Measurements from ENCODE around the gene TRIM40.

TRIM40 gene

DNA sequence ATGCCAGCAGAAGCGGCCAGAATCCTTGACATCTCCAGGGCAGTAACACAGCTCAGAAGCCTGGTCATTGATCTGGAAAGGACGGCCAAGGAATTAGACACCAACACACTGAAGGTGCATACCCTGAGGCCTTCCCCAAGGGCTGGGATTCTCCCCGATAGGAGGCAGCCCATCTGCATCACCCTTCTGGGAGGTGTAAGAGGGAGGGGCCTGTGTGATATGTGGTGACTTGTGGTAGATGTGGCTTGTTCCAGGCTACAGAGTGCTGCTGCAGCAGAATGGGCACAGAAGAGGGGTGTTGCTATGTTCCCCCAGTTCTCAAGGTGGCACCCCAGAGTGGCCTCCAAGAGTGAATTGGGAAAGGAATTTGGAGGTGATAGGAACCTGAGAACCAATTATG is 11.2 kb downstream of the TRIM40 start:
- DNase-seq (ENCODE audit: low read depth in 2 of 2): no peak

DNA sequence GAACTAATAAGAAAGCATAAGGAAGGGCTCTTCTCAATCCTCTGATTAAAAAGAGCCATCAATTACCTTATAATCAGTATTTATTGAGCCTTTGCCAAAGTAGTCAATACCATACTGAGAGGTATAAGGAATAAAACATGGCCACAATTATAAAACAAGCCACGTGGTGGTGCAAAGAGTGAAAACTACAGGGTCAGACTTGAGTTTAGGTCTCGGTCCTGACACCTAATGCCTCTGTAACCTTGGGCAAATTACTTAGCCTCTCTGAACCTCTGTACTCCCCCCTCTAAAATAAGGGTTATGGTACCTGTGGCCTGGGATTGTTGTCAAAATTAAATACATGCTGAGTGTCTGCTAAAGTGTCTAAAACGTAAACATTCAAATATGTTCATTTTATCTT is 13.3 kb downstream of the TRIM40 start:
- DNase-seq (ENCODE audit: low read depth in 2 of 2): no peak

DNA sequence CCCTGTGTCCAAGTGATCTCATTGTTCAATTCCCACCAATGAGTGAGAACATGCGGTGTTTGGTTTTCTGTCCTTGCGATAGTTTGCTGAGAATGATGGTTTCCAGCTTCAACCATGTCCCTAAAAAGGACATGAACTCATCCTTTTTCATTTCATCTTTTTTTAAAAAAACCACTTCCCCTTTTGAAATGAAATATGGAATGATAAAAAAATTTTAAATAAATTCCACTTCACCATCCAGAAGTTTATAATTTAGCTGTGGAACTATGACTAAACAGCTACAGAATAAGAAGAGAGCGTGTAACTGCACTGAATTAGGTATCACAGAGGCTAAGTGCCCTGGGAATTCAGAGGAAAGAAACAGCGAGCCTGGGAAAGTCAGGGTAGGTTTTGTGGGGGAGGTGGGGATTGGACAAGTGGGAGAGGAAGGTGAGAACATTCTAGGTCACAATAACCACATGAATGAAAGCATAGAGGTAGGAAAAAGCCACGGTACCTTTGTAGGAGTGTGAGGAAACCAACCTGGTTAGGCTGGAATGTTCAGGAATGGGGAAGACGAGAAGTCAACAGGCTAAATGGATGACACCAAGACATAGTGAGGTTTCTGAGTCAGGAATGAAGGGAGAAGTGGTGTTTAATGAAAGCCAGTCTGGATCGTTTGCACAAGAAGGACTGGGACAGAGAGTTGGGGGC is 14.1 kb downstream of the TRIM40 start:
- DNase-seq (ENCODE audit: low read depth in 2 of 2): no peak

DNA sequence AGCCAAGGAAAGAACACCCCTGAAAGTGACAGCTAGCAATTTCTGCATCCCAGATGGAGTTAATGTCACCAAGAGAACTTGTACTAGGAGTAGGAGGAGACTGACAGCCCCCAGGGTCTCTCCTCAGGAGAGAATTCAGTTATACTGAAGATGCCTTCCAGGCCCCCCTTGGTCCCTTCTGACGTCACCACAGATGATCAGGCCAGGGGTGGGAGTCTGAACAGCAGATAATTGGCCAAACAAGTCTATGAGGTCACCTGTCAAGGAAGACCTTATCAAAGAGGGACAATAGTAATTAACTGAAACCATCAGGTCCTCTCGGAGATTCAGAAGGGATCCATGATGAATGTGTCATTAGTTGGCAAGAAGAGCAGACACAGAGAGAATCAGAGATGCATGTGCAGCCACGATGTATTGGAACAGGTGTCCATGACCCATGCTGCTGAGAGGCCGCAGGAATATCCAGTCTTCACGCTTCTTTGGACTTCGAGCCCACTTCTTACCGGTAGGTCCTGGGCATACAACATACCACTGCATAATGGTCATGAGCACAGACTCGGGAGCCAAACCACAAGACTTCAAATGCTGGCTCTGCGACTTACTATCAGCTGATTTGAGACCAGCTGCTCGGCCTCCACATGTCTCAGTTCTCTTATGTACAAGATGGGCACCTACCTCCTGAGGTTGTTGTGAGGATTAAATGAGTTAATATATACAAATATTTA is 14.9 kb downstream of the TRIM40 start:
- no peak for DNase-seq (ENCODE audit: low read depth in 2 of 2)

DNA sequence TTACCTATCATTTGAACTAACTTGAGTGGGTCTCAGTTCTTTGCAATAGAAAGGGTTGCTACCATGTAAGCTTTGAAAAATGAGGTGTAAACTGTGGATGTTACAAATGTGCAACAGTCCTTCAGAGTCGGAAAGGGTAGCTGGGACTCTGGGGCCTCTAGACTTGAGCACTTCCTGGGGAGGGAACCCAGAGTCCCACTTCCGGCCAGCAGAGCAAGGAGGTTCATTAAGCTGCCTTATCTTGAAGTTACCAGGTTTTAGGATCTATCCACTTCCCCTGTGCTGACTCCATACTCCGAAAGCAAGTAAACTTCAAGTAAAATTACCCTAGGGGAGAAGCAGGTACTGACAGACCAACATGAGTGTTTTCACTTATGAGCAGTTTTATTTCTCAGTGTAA is 15.6 kb downstream of the TRIM40 start:
- no peak for DNase-seq (ENCODE audit: low read depth in 2 of 2)

DNA sequence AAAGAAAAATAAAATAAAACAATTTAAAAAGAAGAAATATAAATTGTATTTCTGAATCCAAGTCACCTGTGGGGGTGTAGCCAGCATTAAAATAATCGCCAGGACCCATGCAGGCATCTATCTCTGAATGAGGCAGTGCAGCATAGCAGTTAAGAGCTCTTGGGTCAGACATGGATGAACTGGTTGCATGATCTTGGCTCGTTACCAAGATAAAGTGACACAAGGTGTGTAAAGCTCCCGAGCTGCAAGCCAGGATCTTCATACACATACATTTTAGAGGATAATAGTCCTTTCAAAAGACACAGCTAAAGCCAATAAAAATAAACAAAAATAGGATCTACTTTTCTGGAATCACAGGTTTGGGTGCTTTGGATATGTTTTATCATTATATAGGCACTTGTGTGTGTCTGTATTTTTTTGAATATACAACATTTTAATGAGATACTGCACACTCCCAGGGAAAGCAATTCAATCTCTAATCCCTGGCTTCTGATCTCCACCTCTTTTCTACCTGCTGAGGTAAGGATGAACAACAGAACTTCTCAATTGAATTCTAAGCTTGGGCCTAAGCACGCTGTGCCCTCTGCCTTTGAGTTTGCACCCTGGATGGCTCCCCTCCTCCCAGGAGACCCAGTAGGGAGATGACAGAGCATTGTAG is 16.2 kb downstream of the TRIM40 start:
- DNase-seq (ENCODE audit: low read depth in 2 of 2): no peak

DNA sequence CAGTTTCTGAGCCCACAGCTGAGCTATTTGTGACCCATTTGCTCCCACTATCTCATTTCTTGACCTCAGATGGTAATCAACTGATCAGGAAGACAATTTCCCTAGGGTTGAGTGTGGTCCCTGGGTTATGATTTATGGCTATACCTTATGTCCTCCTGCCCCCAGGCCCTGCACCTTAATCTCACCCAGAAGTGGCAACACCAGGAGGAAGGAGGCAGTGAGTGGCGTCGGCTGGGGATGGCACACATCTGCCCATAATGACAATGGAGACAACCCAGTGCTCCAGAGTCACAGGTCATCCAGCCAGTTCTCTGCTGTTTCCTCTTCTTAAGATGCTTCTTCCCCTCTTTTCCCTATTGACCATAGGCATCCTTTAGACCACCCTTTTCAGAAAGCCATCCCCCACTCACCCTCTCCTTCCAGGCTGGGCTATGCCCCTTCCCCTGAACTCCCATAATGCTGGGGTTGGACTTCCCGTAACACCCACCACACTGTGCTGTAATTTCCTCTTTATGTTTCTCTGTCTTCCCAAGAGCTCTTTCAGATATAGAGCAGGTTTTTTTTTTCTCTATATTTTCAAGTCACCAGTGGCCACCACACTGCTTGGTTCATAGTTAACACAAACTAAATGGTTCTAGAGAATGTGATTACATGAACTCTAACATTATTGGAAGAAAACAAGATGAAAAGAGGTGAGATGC is 17.1 kb downstream of the TRIM40 start:
- no peak for DNase-seq (ENCODE audit: low read depth in 2 of 2)

DNA sequence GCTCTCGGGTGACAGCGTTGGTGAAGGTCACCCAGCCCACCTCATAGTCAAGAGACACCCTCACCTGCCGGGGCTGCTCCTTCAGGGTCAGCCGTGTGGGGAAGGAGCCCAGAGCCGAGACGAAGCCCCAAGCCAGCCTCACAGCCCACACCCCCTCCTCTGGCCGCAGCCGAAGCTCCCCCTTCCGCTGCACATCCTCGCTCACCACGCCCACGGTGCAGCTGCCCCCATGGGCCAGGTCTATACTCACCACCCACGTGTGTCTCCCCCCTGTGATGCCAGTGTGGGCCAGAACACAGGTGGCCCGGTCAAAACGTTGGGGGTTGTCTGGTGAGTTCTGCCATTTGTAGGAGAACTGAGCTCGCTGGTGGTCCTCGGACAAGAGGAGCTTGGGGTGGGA is 18.1 kb downstream of the TRIM40 start:
- no peak for DNase-seq (ENCODE audit: low read depth in 2 of 2)

DNA sequence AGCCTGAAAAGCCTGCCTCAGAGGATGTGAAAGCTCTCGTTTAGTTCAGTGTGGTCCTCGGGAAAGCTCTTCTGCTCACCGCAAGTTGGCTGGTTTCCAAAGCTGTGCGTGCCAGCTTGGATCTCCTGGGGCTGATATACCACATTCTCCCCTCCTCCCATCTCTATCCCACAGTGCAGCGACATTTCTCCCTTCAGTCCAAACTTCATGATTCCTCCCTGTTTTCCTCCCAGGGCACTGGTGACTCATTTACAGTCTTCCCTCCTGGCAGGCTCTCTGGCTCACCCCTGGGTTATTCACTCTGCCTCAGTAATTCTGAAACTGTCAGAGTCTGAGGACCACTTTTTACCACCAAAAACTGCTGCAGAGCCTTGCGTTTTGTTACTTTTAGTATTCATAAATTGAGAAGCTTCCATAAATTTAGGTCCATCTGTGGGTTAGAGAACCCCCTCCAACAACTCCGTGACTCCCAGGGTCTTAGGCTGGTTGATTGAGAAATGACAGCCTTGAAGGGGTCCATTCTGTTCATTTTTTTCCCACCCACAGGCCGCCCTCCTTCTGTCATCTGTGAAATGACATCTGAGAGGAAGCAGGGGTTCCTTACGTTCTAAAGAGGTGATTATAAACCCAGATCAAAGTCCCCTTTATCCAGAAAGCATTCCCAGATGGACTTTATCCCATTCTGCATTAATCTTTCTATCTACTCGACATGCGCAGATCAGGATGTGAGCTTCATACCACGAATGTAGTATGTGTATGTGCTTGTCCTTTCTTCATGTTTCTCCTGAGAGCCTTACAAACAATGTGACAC is 19.0 kb downstream of the TRIM40 start:
- DNase-seq (ENCODE audit: low read depth in 2 of 2): no peak

DNA sequence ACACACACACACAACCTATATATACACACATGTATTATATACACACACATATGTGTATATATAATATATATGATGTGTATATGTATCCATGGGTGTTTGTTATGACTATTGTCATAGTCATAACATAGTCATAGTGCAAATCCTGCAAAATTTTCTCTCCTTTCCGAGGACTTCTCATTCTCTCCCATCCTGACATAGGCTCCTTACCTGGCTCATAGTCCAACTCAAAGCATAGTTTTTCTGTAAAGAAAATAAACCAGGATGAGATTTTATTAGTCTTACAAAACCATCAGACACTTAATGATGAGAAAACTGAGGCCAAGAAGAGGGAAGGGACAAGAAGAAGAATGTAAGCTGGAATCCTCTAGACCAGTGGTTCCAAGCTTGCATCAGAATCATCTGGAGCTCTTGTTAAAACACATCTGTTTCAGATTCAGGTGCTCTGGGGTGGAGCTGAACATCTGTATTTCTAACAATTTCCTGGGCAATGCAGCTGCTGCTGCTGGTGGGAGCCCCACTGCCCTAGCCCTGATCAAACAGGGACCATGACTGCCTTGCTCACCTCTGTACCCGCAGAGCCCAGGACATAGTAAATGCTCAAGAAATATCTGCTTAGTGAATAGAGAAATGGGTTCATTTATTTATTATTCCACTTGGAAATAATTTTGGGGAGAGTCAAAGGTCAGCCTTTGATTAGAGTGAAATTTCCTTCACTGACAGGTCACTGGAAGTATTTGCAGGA is 19.8 kb downstream of the TRIM40 start:
- DNase-seq (ENCODE audit: low read depth in 2 of 2): no peak

DNA sequence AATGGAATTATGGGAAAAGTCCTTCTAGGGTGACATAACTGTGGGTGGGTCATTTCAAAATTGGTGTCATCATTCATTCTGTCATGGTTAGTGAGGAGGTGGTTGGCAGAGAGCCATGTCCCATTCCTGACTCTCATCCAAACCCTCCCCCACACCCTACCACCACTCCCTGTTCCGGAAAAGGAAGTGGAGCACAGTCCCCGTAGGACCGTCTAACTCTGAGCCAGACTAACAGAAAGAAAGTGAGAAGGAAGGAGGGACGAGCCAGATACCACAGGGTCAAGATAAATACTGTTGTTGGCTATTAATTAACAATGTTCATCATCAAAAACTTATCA is 20.3 kb downstream of the TRIM40 start:
- DNase-seq (ENCODE audit: low read depth in 2 of 2): no peak

DNA sequence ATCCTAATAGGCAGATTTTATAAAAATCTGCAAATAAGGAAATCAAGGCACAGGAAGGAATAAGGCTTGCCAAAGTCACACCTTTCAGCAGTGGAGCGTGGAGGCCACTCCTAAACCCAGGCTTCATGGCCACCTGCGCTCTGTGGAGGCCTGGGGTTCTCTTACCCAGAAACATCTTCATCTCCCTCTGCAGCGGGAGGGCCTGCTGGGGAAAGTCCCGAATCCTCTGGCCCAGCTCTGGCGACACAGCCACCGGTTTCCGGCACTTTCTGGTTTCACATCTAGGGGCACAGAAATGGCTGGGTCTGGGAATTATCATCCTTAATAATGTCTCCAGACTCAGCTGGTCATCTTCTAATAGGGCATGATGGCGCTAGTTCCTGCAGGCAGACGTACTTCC is 20.8 kb downstream of the TRIM40 start:
- DNase-seq (ENCODE audit: low read depth in 2 of 2): no peak

DNA sequence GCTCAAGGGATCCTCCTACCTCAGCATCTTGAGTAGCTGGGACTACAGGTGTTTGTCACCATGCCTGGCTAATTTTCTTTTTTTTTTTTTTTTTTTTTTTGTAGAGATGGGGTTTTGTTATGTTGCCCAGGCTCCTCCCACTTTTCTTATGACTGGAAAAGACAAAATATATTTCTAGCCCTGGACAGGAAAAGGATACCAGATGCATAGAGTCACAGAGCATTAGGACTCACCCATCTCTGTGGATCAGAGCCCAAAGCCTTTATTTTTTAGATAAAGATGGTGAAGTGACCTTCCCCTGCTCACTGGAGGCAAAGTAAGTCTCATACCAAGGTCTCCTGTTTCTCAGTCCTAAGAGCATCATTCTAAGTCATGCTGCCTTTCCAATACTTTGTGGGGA is 21.6 kb downstream of the TRIM40 start:
- DNase-seq (ENCODE audit: low read depth in 2 of 2): no peak

DNA sequence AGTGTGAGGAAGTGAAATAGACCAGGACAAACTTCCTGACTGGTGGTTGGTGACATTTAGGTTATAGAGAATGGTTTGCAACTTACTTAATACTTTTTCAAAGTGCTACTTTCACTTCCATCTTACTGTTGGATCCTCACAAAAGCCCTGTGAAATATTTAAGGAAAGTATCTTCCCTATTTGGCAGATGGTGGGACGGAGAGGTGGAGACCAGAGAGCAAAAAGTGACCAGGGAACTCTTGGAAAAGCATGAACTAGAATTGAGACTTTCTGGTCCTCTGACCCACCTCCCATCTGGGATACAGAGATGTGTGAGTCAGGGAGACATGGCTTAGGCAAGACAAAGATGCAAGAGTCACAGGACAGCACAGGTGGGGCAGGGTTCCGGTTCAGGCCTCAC is 22.1 kb downstream of the TRIM40 start:
- DNase-seq (ENCODE audit: low read depth in 2 of 2): no peak

DNA sequence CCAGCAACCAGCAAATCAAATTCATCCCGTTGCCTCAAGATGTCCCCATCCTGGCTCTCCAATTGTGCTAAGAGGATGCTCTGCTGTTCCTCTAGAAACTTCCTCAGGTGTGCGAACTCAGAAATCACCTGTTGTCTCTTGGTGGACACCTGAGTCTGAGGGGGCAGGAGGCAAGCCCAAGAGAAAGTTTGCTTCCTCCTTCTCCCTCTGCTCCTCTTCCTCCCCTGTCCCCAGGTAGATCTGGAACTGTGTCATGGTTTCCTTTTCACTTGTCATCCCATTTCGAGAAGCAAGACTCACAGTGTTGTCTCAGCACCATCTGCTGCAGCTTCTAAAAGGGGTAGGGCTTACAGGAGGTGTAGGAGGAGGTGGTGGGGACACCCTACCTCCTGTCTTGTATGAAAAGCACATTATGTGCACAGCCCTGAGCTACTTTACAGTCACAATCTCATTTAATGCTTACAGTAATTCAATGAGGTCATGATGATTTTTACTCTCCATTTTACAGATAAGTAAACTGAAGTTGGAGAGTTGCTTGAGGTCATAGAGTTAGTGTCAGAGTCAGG is 22.6 kb downstream of the TRIM40 start:
- DNase-seq (ENCODE audit: low read depth in 2 of 2): no peak

DNA sequence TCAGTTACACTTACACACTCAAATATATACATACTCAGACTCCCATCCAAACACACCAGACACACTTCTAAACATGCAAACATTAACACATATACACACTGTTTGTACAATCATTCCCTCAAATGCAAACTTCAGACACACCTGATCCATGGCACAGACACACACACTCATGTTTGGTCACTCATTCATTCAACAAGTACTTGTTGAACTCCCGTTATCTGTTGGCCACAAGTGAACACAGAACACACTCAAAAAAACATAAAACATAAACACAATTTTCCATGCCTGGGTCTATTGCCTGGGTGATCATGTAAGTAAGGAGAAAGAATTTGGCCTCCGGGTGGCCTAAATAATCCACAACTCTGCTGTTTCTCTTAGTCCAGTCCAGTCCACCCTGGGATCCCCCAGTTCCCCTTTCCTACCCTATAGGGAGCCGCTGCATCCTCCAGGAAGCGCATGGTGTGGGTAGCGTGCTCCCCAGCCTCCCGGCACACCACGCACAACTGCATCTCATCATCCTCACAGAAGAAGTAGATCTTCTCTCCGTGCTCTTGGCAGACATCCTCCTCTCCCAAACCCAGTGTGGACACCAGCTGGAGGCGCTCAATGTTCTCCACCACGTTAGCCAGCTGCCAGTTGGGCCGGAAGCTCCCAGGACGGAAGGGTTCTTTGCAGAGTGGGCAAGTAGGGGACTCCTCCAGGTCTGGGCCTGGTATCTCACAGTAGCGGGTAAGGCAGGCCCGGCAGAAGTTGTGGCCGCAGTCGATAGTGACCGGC is 24.3 kb downstream of the TRIM40 start:
- DNase-seq (ENCODE audit: low read depth in 2 of 2): no peak

DNA sequence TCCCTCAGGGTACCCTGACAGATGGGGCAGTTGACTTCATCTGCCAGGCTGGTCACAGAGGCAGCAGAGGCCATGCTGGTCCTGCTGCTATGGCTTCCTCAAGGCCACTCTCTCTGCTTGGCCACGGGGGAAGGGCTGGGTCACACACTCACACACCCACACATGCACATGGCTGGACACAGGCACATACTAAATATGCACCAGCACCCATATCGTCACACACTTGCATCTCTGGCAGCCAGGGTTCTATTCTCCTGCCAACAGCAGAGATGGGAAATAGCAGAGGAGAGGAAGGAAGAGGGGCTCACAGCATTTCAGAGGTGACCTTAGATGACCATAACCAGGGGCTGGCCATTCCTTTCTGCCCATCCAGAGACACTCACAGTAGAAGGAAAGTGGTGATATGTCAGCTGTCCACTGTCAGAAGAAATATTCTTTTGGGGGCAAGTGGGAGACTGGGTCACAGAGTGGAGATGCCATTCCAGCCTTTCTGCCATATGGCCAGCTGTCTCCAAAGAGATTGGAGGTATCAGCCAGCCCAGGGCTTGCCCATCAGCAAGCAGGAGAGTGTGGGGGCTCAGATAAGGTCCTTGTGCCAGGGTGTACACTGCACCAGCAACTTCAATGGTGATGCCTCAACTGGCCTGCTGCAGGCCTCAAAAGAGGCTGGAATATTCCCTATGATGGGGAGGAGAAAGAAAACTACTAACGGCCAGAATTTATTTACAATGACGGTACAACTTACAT is 25.0 kb downstream of the TRIM40 start, which contains the start of gene TRIM10:
Gene TRIM10, minus strand, starts transcription at position 427 of the 747 bp plus-strand sequence. Its CDS starts 353 bp downstream, at position 74.
- no peak for DNase-seq (ENCODE audit: low read depth in 2 of 2)

DNA sequence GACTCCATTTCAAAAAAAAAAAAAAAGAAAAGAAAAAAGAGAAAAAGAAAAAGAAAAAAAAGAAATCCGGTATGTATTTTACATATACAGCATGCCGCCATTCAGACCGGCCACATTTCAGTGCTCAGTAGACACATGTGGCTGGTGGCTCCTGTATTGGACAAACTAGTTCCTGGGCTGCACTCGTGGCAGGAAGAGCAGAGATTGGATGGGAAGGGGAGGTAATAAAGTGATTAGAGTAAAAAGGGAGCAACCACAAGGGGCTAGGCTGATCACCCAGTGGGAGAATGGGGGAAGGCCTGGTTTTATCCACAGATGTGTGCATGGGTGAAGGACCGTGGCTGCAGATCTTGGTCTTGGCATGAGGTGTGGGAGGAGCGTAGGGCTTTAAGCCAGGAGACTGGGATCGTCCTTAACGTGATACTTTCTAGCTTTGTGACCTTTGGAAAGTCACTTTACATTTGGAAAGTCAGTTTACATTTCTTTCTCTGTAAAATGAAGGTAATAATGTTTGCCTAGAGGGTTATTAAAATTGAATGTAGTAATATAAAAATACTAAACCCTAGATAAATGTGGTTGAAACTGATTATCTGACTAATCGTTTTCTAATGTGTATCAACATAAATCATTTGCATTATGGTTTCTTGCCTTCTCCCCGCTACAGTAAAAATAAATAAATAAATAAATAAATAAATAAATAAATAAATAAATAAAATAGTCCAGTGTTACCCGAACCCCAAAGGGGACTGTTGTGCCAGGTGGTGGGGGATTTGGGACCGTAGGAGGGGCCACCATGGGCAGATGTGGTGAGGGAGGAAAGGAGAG is 26.5 kb downstream of the TRIM40 start:
- no peak for DNase-seq (ENCODE audit: low read depth in 2 of 2)
